Testis (tissue), 3 donors: Measurements from ENCODE around the gene ARL14. TPM values are rescaled to one million over a fixed set of nuclear protein-coding genes. Genes with fewer than 3 reads are reported as not detected.

Source experiments
- DNase-seq: peaks from one replicate; pipeline ENCODE4 v3.0.0-alpha.2; 2019
- H3K27ac ChIP-seq, 2 donors: fragments of 200-600 bp; sonication (generic); one replicate each; pipeline ENCODE4 v1.5.1; 2019
- H3K27me3 ChIP-seq: fragments of 200-600 bp; sonication (generic); one replicate; pipeline ENCODE4 v1.5.1; 2019
- H3K36me3 ChIP-seq: fragments of 200-600 bp; sonication (generic); one replicate; pipeline ENCODE4 v1.5.1; 2017; ENCODE audit warnings: low read depth; ENCODE audit errors: missing control alignments
- H3K4me1 ChIP-seq: fragments of 200-600 bp; sonication (generic); one replicate; pipeline ENCODE4 v1.5.1; 2019
- H3K4me3 ChIP-seq, 2 donors: fragments of 200-600 bp; sonication (generic); one replicate each; pipeline ENCODE4 v1.5.1; 2017 to 2019
- H3K9me3 ChIP-seq: fragments of 200-600 bp; sonication (generic); one replicate; pipeline ENCODE4 v1.5.1; 2017
- CTCF ChIP-seq, 3 experiments: fragments of 450-650 bp in 2 of 3; fragments of 200-600 bp in 1 of 3; sonication (generic) in 1 of 3; IDR thresholded peaks; one replicate each; pipeline ENCODE4 v1.5.1; 2016 to 2019; ENCODE audit warnings: antibody characterized with exemption in 3 of 3, mild to moderate bottlenecking in 2 of 3, moderate library complexity in 1 of 3
- POLR2A ChIP-seq: fragments of 450-650 bp; IDR thresholded peaks from one replicate; pipeline ENCODE4 v1.6.1; 2017; ENCODE audit warnings: antibody characterized with exemption, mild to moderate bottlenecking, moderate library complexity
- WGBS, 2 donors: methylation state at CpG; one replicate each; pipeline ENCODE4 v1.1.5; 2018; 5-methylcytosine and 5-hydroxymethylcytosine counted together
- intact Hi-C: fragments of 100-400 bp; cut with DNase I; formaldehyde crosslinking; loops from one replicate; pipeline ENCODE4 v1.15.1; 2023; ENCODE audit warnings: low total_unique reads
- polyA plus RNA-seq: library from polyadenylated mRNA; stranded (reverse); fragments of 350-450 nt; fragmentation: Illumina TruSeq; extraction: RNeasy Lipid Tissue Mini Kit (QIAGEN cat#74804); gene quantifications from one replicate; pipeline ENCODE4 v1.2.3, GENCODE V29; 2014; ENCODE audit warnings: low read depth, low replicate concordance; ENCODE audit not compliant: insufficient read depth
- total RNA-seq, 2 donors: library from RNA; depleted of rRNA; stranded (reverse); fragments of >200 nt; gene quantifications; one replicate each; pipeline ENCODE4 v1.2.3, GENCODE V29; 2016

ARL14 gene
- total and polyA plus RNA-seq, 3 donors from 2014 or later = 0.31 TPM; not detected in 2

- 86 to 96% methylated on average over 2 of the region's 2 CpGs for WGBS, 2 donors
- H3K4me1 ChIP-seq = no peaks in the 10 kb centered on the region
- intact Hi-C loops = no loop called here
- DNase-seq = no peak
- no peak overlapping the region for H3K4me3 ChIP-seq
- no peaks in the 10 kb centered on the region for H3K9me3 ChIP-seq
- H3K36me3 ChIP-seq = no peaks in the 10 kb centered on the region
- H3K27ac ChIP-seq = no peak overlapping the region
- H3K27me3 ChIP-seq = no peaks in the 10 kb centered on the region
- TF ChIP-seq POLR2A = no peak
- no peak for TF ChIP-seq CTCF (IDR thresholded peaks at IDR 0.05)
These were observed 39.9 kb upstream of the ARL14 start for GRCh38 chr3:160637086-160637485.

GRCh38 chr3:160638184-160638583 lies 38.8 kb upstream of the ARL14 start:
- Histone ChIP-seq H3K4me3 (no peak overlapping the region), H3K4me1 (no peaks in the 10 kb centered on the region), H3K27me3 (no peaks in the 10 kb centered on the region), H3K36me3 (no peaks in the 10 kb centered on the region), H3K9me3 (no peaks in the 10 kb centered on the region), H3K27ac (no peak overlapping the region)
- 71 to 79% methylated on average over 2 of the region's 2 CpGs for WGBS, 2 donors
- DNase-seq = no peak
- TF ChIP-seq CTCF (IDR thresholded peaks at IDR 0.05) = no peak
- TF ChIP-seq POLR2A = no peak
- intact Hi-C loops = no loop called here

GRCh38 chr3:160641665-160642309 lies 35.2 kb upstream of the ARL14 start:
- no peak for DNase-seq
- Histone ChIP-seq H3K4me1 (no peaks in the 10 kb centered on the region), H3K4me3 (no peak overlapping the region), H3K36me3 (no peaks in the 10 kb centered on the region), H3K27me3 (no peaks in the 10 kb centered on the region), H3K27ac (no peak overlapping the region), H3K9me3 (no peaks in the 10 kb centered on the region)
- 75 to 81% methylated on average over 2 of the region's 2 CpGs for WGBS, 2 donors
- TF ChIP-seq CTCF (IDR thresholded peaks at IDR 0.05) = no peak
- TF ChIP-seq POLR2A = no peak
- intact Hi-C loops = no loop called here

GRCh38 chr3:160643994-160644393 lies 33.0 kb upstream of the ARL14 start:
- no peaks in the 10 kb centered on the region for H3K27me3 ChIP-seq
- TF ChIP-seq CTCF (IDR thresholded peaks at IDR 0.05) (no peak), POLR2A (no peak)
- no peaks in the 10 kb centered on the region for H3K4me1 ChIP-seq
- 76 to 77% methylated on average over 3 of the region's 3 CpGs for WGBS, 2 donors
- DNase-seq = no peak
- no peak overlapping the region for H3K4me3 ChIP-seq
- H3K27ac ChIP-seq = no peak overlapping the region
- H3K36me3 ChIP-seq = no peaks in the 10 kb centered on the region
- no peaks in the 10 kb centered on the region for H3K9me3 ChIP-seq
- intact Hi-C loops = no loop called here

- Histone ChIP-seq H3K27me3 (no peaks in the 10 kb centered on the region), H3K36me3 (no peaks in the 10 kb centered on the region), H3K27ac (no peak overlapping the region), H3K9me3 (no peaks in the 10 kb centered on the region), H3K4me1 (no peaks in the 10 kb centered on the region), H3K4me3 (no peak overlapping the region)
- 62 to 78% methylated on average over 2 of the region's 2 CpGs for WGBS, 2 donors
- TF ChIP-seq POLR2A = no peak
- intact Hi-C loops = no loop called here
- DNase-seq = no peak
These were observed 32.5 kb upstream of the ARL14 start for GRCh38 chr3:160644491-160644890.
